ENCODE data around the gene TTC32. TPM values are rescaled to one million over a fixed set of nuclear protein-coding genes. Genes with fewer than 3 reads are reported as not detected.

Gene TTC32
- total and polyA plus RNA-seq, 2 of the 4 experiments (the other 2 are of a cell fraction), result 1.1 to 3.9 TPM

DNA sequence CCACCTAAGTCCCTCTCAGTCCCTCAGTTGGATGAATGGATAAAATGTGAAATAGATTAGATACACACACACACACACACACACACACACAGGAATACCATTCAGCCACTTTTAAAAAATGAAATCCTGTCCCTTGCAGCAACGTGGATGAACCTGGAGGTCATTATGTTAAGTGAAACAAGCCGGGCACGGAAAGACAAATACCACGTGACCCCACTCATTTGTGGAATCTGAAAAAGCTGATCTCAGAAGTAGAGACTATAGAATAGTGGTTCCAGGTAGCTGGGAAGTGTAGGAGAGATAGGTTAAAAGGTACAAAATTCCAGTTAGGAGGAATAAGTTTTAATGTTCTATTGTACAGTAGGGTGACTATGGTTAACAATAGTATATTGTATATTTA, 31.0 kb downstream of the TTC32 start:
- no peak overlapping the region for H2BK120ac ChIP-seq (ENCODE audit: low read depth, low read length)
- no peak overlapping the region for H2AK9ac ChIP-seq (replicated peaks; ENCODE audit: low read depth, low read length, poor library complexity)
- H4K5ac ChIP-seq (ENCODE audit: low read depth, low read length), result no peak overlapping the region
- no peak overlapping the region for H3K14ac ChIP-seq (replicated peaks; ENCODE audit: low read depth, low read length)
- no peaks in the 10 kb centered on the region for H3K9me3 ChIP-seq (ENCODE audit: control insufficient read depth, insufficient read depth, low read length)
- POLR2A ChIA-PET (ENCODE audit: unreplicated experiment), result no interaction called here
- H3K23ac ChIP-seq (ENCODE audit: low read depth, low read length), result no peak overlapping the region
- H3K4me3 ChIP-seq (ENCODE audit: insufficient read depth, low read depth, low read length), result no peak overlapping the region
- no peak overlapping the region for H2BK20ac ChIP-seq (ENCODE audit: low read depth, low read length)
- BruUV-seq (replicated peaks), result no TSS peak
- no peaks in the 10 kb centered on the region for H3K79me1 ChIP-seq (ENCODE audit: low read depth in 1 of 2, low read length in 2 of 2)
- no peak overlapping the region for H3K4ac ChIP-seq (ENCODE audit: low read depth, low read length)
- no peak for DNase-seq
- CTCF ChIA-PET, result no interaction called here
- H4K20me1 ChIP-seq (ENCODE audit: insufficient read depth, low read length), result peaks cover 2% of the 10 kb centered on the region
- H2AK5ac ChIP-seq (ENCODE audit: low read depth, low read length), result no peak overlapping the region
- no peaks in the 10 kb centered on the region for H3K36me3 ChIP-seq (ENCODE audit: control insufficient read depth, insufficient read depth, low read length)
- H3K9me1 ChIP-seq (ENCODE audit: insufficient read depth, low read length), result peaks cover 6% of the 10 kb centered on the region
- no peak overlapping the region for H3K27ac ChIP-seq (ENCODE audit: insufficient read depth, low read length)
- no peak overlapping the region for H3K18ac ChIP-seq (ENCODE audit: low read depth, low read length)
- no peak overlapping the region for H2AFZ ChIP-seq (replicated peaks; ENCODE audit: low read length, poor library complexity)
- WGBS, 2 experiments (ENCODE audit: extremely low coverage in 2 of 2, insufficient read length in 1 of 2), result 80% methylated on average over 1 of the region's 4 CpGs; no CpG with 5 or more reads in 1 of the 2 experiments
- no peak overlapping the region for H3K4me2 ChIP-seq (ENCODE audit: low read depth, low read length)
- no peak overlapping the region for H2BK5ac ChIP-seq (ENCODE audit: low read depth, low read length, poor library complexity, severe bottlenecking)
- dilution Hi-C loops (cut with HindIII; ENCODE audit: low sequenced_read_pairs, unreplicated experiment), result no loop called here
- peaks cover 9% of the 10 kb centered on the region; the same call in 1 of the 2 replicates for H3K4me1 ChIP-seq (ENCODE audit: control insufficient read depth, insufficient read depth, low read length)
- H3K56ac ChIP-seq (ENCODE audit: extremely low read depth, insufficient read depth, low read length), result no peak overlapping the region
- intact Hi-C loops (cut with micrococcal nuclease), result no loop called here
- in situ Hi-C loops (cut with MboI; ENCODE audit: low sequenced_read_pairs), result loop anchor here (5.0 kb wide), 1 partner anchor 1348 kb away; no protein-coding TSS in a partner anchor
- TF ChIP-seq RFX5 (IDR thresholded peaks at IDR 0.05; ENCODE audit: low read depth, low read length) (no peak), RCOR1 (IDR thresholded peaks at IDR 0.05; ENCODE audit: insufficient replicate concordance, low read length) (no peak), CEBPB (IDR thresholded peaks at IDR 0.05; ENCODE audit: low read depth, low read length) (no peak), MXI1 (IDR thresholded peaks at IDR 0.05; ENCODE audit: borderline replicate concordance, low read depth, low read length) (no peak), BHLHE40 (IDR thresholded peaks at IDR 0.05; ENCODE audit: low read depth, low read length) (no peak), RAD21 (IDR thresholded peaks at IDR 0.05; ENCODE audit: low read length) (no peak), MAZ (IDR thresholded peaks at IDR 0.05; ENCODE audit: borderline replicate concordance, low read depth, low read length) (no peak), CHD1 (IDR thresholded peaks at IDR 0.05; ENCODE audit: low read depth, low read length) (no peak), FOS (IDR thresholded peaks at IDR 0.05; ENCODE audit: low read depth, low read length) (no peak), MAFK (IDR thresholded peaks at IDR 0.05; ENCODE audit: low read depth, low read length) (no peak), NFE2L2 (IDR thresholded peaks at IDR 0.05; ENCODE audit: low read depth, low read length) (no peak), SMC3 (IDR thresholded peaks at IDR 0.05; ENCODE audit: low read depth, low read length) (no peak), POLR2A (IDR thresholded peaks at IDR 0.05; ENCODE audit: low read depth, low read length) (no peak)
- TF ChIP-seq, protein P1, sequence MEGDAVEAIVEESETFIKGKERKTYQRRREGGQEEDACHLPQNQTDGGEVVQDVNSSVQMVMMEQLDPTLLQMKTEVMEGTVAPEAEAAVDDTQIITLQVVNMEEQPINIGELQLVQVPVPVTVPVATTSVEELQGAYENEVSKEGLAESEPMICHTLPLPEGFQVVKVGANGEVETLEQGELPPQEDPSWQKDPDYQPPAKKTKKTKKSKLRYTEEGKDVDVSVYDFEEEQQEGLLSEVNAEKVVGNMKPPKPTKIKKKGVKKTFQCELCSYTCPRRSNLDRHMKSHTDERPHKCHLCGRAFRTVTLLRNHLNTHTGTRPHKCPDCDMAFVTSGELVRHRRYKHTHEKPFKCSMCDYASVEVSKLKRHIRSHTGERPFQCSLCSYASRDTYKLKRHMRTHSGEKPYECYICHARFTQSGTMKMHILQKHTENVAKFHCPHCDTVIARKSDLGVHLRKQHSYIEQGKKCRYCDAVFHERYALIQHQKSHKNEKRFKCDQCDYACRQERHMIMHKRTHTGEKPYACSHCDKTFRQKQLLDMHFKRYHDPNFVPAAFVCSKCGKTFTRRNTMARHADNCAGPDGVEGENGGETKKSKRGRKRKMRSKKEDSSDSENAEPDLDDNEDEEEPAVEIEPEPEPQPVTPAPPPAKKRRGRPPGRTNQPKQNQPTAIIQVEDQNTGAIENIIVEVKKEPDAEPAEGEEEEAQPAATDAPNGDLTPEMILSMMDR (conservative IDR thresholded peaks at IDR 0.05; ENCODE audit: low read depth, low read length), result no peak
- TF ChIP-seq, protein P2, sequence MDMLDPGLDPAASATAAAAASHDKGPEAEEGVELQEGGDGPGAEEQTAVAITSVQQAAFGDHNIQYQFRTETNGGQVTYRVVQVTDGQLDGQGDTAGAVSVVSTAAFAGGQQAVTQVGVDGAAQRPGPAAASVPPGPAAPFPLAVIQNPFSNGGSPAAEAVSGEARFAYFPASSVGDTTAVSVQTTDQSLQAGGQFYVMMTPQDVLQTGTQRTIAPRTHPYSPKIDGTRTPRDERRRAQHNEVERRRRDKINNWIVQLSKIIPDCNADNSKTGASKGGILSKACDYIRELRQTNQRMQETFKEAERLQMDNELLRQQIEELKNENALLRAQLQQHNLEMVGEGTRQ (IDR thresholded peaks at IDR 0.05; ENCODE audit: low read depth, low read length), result no peak
- TF ChIP-seq, protein P3, sequence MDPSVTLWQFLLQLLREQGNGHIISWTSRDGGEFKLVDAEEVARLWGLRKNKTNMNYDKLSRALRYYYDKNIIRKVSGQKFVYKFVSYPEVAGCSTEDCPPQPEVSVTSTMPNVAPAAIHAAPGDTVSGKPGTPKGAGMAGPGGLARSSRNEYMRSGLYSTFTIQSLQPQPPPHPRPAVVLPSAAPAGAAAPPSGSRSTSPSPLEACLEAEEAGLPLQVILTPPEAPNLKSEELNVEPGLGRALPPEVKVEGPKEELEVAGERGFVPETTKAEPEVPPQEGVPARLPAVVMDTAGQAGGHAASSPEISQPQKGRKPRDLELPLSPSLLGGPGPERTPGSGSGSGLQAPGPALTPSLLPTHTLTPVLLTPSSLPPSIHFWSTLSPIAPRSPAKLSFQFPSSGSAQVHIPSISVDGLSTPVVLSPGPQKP (IDR thresholded peaks at IDR 0.05; ENCODE audit: borderline replicate concordance, low read depth, low read length), result no peak
- no peak overlapping the region for H3K9ac ChIP-seq (ENCODE audit: low read depth, low read length)
- no peak for ATAC-seq (ENCODE audit: low read depth)
- H2BK15ac ChIP-seq (ENCODE audit: low read depth, low read length), result no peak overlapping the region
- H4K91ac ChIP-seq (ENCODE audit: insufficient read depth, low read depth, low read length), result no peak overlapping the region
- no peak overlapping the region for H4K8ac ChIP-seq (ENCODE audit: low read depth in 2 of 2, low read length in 2 of 2)
- H3K27me3 ChIP-seq (ENCODE audit: control insufficient read depth, insufficient read depth, low read length), result peaks cover 38% of the 10 kb centered on the region

Data from IMR-90 (cell line).